ENCODE data around the gene LMNB1.
"Not testable (repeated sequence)": the region's sequence is repeated elsewhere in the genome, so short reads cannot be mapped to it uniquely, and the experiment has no call there.

The LMNB1 gene

DNA sequence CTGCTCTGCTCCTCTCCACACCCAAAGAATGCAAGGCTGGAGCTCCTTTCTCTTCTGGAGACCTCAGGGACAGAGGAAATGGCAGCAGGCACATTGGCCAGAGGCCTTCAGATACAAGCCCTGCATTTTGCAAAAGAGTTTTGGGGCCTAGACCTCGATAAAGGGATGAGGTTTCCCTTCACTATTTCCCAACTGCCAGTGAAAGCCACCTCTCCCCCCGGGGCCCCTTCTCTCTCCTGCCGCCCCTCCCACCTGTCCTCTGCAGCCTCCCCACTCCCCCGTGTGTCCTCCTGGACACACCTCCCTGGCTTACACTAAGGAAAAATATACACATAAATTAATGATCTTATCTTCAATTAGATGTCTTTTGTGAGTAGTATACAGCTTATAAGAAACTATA, 21.3 kb upstream of the LMNB1 start:
- no peak overlapping the region; the same call in 1 of the 2 replicates for H3K4me2 ChIP-seq

DNA sequence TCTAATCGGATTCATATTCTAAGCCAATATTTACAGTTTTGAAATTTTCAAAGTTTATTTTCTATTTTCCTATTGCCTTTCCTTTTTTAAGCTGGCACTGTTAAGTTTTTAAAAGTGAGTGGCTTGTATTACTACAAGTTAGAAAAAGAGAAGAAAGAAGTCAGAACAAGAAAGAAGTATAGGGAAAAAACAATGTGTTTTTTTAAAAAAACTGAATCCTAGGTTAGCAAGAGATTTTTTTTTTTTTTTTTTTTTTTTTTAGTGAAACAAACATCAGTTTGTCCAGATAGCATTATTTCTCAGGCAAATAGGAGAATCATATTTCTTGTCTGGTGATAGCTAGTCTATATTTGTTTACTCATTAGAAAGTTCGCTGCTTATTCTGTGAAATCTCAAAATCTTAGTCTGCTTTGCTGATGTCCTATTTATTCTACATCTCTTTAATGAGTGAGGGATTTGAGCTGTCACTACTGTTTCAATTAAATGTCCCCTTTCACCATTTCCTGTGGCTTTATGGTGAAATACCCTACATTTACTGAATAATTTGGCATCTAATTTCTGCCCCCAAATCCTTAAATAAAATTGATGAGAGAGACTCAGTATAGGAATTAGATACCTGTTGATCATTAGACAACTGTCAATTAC, 19.1 kb upstream of the LMNB1 start:
- Histone ChIP-seq H3K4me1 (ENCODE audit: low read depth, poor library complexity, severe bottlenecking) (peaks cover 85% of the 10 kb centered on the region), H3K36me3 (ENCODE audit: insufficient read depth) (no peaks in the 10 kb centered on the region), H3K27me3 (ENCODE audit: insufficient read depth, low read depth) (no peaks in the 10 kb centered on the region), H3K4me2 (peak overlapping the region; percentile 94), H3K9ac (peak overlapping the region; percentile 58), H3K27ac (peak overlapping the region; percentile 92), H3K79me2 (ENCODE audit: insufficient read depth, low read depth) (no peaks in the 10 kb centered on the region), H4K20me1 (ENCODE audit: insufficient read depth) (no peaks in the 10 kb centered on the region), H3K4me3 (IDR thresholded peaks at IDR 0.05; ENCODE audit: insufficient read depth, low read depth, low read length) (no peak overlapping the region), H2AFZ (ENCODE audit: low read depth) (no peak overlapping the region)
- TF ChIP-seq, protein P1, sequence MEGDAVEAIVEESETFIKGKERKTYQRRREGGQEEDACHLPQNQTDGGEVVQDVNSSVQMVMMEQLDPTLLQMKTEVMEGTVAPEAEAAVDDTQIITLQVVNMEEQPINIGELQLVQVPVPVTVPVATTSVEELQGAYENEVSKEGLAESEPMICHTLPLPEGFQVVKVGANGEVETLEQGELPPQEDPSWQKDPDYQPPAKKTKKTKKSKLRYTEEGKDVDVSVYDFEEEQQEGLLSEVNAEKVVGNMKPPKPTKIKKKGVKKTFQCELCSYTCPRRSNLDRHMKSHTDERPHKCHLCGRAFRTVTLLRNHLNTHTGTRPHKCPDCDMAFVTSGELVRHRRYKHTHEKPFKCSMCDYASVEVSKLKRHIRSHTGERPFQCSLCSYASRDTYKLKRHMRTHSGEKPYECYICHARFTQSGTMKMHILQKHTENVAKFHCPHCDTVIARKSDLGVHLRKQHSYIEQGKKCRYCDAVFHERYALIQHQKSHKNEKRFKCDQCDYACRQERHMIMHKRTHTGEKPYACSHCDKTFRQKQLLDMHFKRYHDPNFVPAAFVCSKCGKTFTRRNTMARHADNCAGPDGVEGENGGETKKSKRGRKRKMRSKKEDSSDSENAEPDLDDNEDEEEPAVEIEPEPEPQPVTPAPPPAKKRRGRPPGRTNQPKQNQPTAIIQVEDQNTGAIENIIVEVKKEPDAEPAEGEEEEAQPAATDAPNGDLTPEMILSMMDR (conservative IDR thresholded peaks at IDR 0.05; ENCODE audit: low read depth, low read length), result no peak

More for the DNA sequence above, 21.3 kb upstream of the LMNB1 start:
- Histone ChIP-seq H3K27me3 (ENCODE audit: insufficient read depth, low read depth) (no peaks in the 10 kb centered on the region), H2AFZ (ENCODE audit: low read depth) (no peak overlapping the region), H3K4me1 (ENCODE audit: low read depth, poor library complexity, severe bottlenecking) (peaks cover 70% of the 10 kb centered on the region), H3K79me2 (ENCODE audit: insufficient read depth, low read depth) (no peaks in the 10 kb centered on the region), H3K27ac (no peak overlapping the region; the same call in 1 of the 2 replicates), H4K20me1 (ENCODE audit: insufficient read depth) (no peaks in the 10 kb centered on the region), H3K36me3 (ENCODE audit: insufficient read depth) (no peaks in the 10 kb centered on the region), H3K9ac (no peak overlapping the region), H3K4me3 (IDR thresholded peaks at IDR 0.05; ENCODE audit: insufficient read depth, low read depth, low read length) (no peak overlapping the region)
- TF ChIP-seq, protein P1 (conservative IDR thresholded peaks at IDR 0.05; ENCODE audit: low read depth, low read length), result no peak

DNA sequence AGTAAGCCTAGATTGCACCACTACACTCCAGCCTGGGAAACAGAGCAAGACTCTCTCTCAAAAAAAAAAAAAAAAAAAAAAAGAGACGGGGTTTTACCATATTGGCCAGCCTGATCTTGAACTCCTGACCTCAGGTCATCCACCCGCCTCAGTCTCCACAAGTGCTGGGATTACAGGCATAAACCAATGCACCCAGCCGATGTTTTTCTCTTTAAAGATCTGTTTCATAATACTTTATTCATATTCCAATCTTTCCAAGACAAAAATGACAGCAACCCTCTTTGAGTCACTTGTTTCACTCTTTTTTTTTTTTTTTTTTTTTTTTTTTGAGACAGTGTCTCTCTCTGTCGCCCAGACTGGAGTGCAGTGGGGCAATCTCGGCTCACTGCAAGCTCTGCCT, 13.6 kb upstream of the LMNB1 start:
- Histone ChIP-seq H3K27me3 (ENCODE audit: insufficient read depth, low read depth) (no peaks in the 10 kb centered on the region), H3K79me2 (ENCODE audit: insufficient read depth, low read depth) (no peaks in the 10 kb centered on the region), H2AFZ (ENCODE audit: low read depth) (peak overlapping the region; percentile 42; the same call in 1 of the 2 replicates), H3K4me2 (peak overlapping the region; percentile 74; the same call in 1 of the 2 replicates), H4K20me1 (ENCODE audit: insufficient read depth) (no peaks in the 10 kb centered on the region), H3K27ac (peak overlapping the region; percentile 92; the same call in 1 of the 2 replicates), H3K4me3 (IDR thresholded peaks at IDR 0.05; ENCODE audit: insufficient read depth, low read depth, low read length) (no peak overlapping the region), H3K9ac (peak overlapping the region; percentile 72; the same call in 1 of the 2 replicates), H3K4me1 (ENCODE audit: low read depth, poor library complexity, severe bottlenecking) (peaks cover 44% of the 10 kb centered on the region), H3K36me3 (ENCODE audit: insufficient read depth) (no peaks in the 10 kb centered on the region)
- TF ChIP-seq, protein P1 (conservative IDR thresholded peaks at IDR 0.05; ENCODE audit: low read depth, low read length), result no peak

DNA sequence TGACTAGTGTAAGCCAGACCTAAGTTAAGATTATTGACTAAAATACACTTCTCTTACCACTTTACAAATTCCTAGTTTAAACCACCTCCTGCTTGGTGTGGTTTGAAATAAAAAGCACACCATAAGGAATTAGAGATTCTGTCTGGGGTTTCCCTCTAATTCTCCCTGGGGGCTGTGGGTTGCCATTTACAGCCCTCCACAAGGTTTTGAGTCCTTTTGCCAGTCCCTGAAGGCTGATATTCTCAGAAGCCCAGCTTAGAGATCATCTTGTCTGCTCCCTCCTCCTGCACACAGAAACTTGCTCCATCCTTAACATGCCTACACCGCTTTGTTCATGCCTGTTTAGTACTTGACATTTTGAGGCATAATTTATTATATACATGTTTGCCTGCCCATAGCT, 7.2 kb upstream of the LMNB1 start:
- H3K4me2 ChIP-seq, result no peak overlapping the region
- no peaks in the 10 kb centered on the region for H3K79me2 ChIP-seq (ENCODE audit: insufficient read depth, low read depth)
- TF ChIP-seq, protein P1 (conservative IDR thresholded peaks at IDR 0.05; ENCODE audit: low read depth, low read length), result no peak
- no peaks in the 10 kb centered on the region for H4K20me1 ChIP-seq (ENCODE audit: insufficient read depth)
- H3K9ac ChIP-seq, result no peak overlapping the region
- H3K4me1 ChIP-seq (ENCODE audit: low read depth, poor library complexity, severe bottlenecking), result no peaks in the 10 kb centered on the region
- H3K4me3 ChIP-seq (IDR thresholded peaks at IDR 0.05; ENCODE audit: insufficient read depth, low read depth, low read length), result no peak overlapping the region
- no peaks in the 10 kb centered on the region for H3K27me3 ChIP-seq (ENCODE audit: insufficient read depth, low read depth)
- no peak overlapping the region for H3K27ac ChIP-seq
- no peak overlapping the region for H2AFZ ChIP-seq (ENCODE audit: low read depth)
- H3K36me3 ChIP-seq (ENCODE audit: insufficient read depth), result no peaks in the 10 kb centered on the region

DNA sequence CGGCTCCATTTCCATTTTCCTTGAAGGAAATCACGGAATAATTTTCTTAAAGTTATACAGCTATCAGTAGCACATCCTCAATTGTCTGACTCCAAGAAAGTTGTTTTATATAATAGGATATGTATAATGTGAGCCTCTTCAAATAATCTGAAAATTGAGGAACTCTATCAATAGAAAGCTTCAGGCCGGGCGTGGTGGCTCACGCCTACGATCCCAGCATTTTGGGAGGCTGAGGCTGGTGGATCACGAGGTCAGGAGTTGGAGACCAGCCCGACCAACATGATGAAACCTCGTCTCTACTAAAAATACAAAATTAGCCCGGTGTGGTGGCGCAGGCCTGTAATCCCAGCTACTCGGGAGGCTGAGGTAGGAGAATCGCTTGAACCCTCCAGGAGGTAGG, 3.4 kb upstream of the LMNB1 start:
- H3K36me3 ChIP-seq (ENCODE audit: insufficient read depth); H3K9ac ChIP-seq; H3K4me3 ChIP-seq (IDR thresholded peaks at IDR 0.05; ENCODE audit: insufficient read depth, low read depth, low read length); H4K20me1 ChIP-seq (ENCODE audit: insufficient read depth); H3K4me2 ChIP-seq; H3K27me3 ChIP-seq (ENCODE audit: insufficient read depth, low read depth); H3K27ac ChIP-seq; H3K4me1 ChIP-seq (ENCODE audit: low read depth, poor library complexity, severe bottlenecking); H2AFZ ChIP-seq (ENCODE audit: low read depth): not testable (repeated sequence)
- peaks cover 14% of the 10 kb centered on the region for H3K79me2 ChIP-seq (ENCODE audit: insufficient read depth, low read depth)

DNA sequence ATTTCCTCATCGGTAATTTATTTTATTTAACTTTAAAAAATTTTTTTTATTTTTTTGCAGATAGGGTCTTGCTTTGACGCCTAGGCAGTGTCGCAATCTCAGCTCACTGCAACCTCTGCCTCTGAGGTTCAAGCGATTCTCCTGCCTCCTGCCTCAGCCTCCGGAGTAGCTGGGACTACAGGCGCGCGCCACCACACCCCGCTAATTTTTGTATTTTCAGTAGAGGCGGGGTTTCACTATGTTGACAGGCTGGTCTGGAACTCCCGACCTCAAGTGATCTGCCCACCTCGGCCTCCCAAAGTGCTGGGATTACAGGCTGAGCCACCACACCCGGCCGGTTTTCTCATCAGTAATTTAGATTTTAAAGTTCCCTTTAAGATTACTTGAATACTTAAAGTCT, 2.3 kb upstream of the LMNB1 start:
- H3K36me3 ChIP-seq (ENCODE audit: insufficient read depth); H2AFZ ChIP-seq (ENCODE audit: low read depth); H3K27me3 ChIP-seq (ENCODE audit: insufficient read depth, low read depth); H3K9ac ChIP-seq; H3K27ac ChIP-seq; H3K4me3 ChIP-seq (IDR thresholded peaks at IDR 0.05; ENCODE audit: insufficient read depth, low read depth, low read length); H4K20me1 ChIP-seq (ENCODE audit: insufficient read depth); H3K4me2 ChIP-seq; H3K4me1 ChIP-seq (ENCODE audit: low read depth, poor library complexity, severe bottlenecking): not testable (repeated sequence)
- H3K79me2 ChIP-seq (ENCODE audit: insufficient read depth, low read depth), result peaks cover 24% of the 10 kb centered on the region
